Thoracic aorta (tissue), 2 donors: Measurements from ENCODE around the gene CRY2. TPM values are rescaled to one million over a fixed set of nuclear protein-coding genes. Genes with fewer than 3 reads are reported as not detected.

ENCODE experiments used
- ATAC-seq: fragments of 150-250 bp; one replicate; pipeline ENCODE4 v1.8.0; 2017; ENCODE audit warnings: low read depth; ENCODE audit not compliant: insufficient number of reproducible peaks, low FRiP score
- DNase-seq: peaks from one replicate; pipeline ENCODE4 v3.0.0-alpha.2; 2020; ENCODE audit warnings: low spot score
- H3K27ac ChIP-seq, 2 donors: fragments of 200-600 bp; sonication (generic); 1 replicate in 1 of 2; 2 replicates in 1 of 2; pipeline ENCODE4 v1.5.1; 2016; ENCODE audit warnings: mild to moderate bottlenecking in 2 of 2, moderate library complexity in 2 of 2
- H3K27me3 ChIP-seq: fragments of 200-600 bp; sonication (generic); replicated peaks from 2 replicates; pipeline ENCODE4 v1.6.0; 2016; ENCODE audit warnings: mild to moderate bottlenecking; ENCODE audit not compliant: insufficient read depth
- H3K36me3 ChIP-seq: fragments of 200-600 bp; sonication (generic); one replicate; pipeline ENCODE4 v1.5.1; 2016
- H3K4me1 ChIP-seq, 2 donors: fragments of 200-600 bp; sonication (generic); 1 replicate in 1 of 2; 2 replicates in 1 of 2; pipeline versions ENCODE4 v1.5.1 to v1.6.0; 2016; ENCODE audit warnings: low read depth in 2 of 2, mild to moderate bottlenecking in 1 of 2; ENCODE audit not compliant: control insufficient read depth in 1 of 2
- H3K4me3 ChIP-seq: fragments of 200-600 bp; sonication (generic); 2 replicates; pipeline ENCODE4 v1.5.1; 2016; ENCODE audit warnings: mild to moderate bottlenecking
- H3K9me3 ChIP-seq: fragments of 200-600 bp; sonication (generic); 2 replicates; pipeline ENCODE4 v1.5.1; 2016
- CTCF ChIP-seq: fragments of 200-600 bp; sonication (generic); IDR thresholded peaks from one replicate; pipeline ENCODE4 v1.5.1; 2019; ENCODE audit warnings: antibody characterized with exemption
- total RNA-seq, 2 donors: library from RNA; depleted of rRNA; stranded (reverse); fragments of >200 nt; gene quantifications; one replicate each; pipeline versions ENCODE4 v1.1.0 to v1.2.3, GENCODE V29; 2016

Gene CRY2
- total RNA-seq, 2 donors from 2014 or later: 41.2 to 54.4 TPM

GRCh38 chr11:45918962-45919675 is 71.8 kb downstream of the CRY2 start:
- Histone ChIP-seq H3K27me3 (peaks cover 6% of the 10 kb centered on the region), H3K36me3 (peaks cover 16% of the 10 kb centered on the region), H3K9me3 (no peaks in the 10 kb centered on the region), H3K4me3 (peak overlapping the region; percentile 86), H3K4me1 (peaks cover 14 to 32% of the 10 kb centered on the region in 2 donors), H3K27ac (peak overlapping the region in 1 of 2 donors; percentile 86)
- DNase-seq (no peak), ATAC-seq (no peak)
- TF ChIP-seq CTCF: no peak

GRCh38 chr11:45919806-45920530 is 72.7 kb downstream of the CRY2 start:
- DNase-seq (no peak), ATAC-seq (no peak)
- no peaks in the 10 kb centered on the region for H3K9me3 ChIP-seq
- no peak overlapping the region for H3K27ac ChIP-seq
- H3K27me3 ChIP-seq: peaks cover 6% of the 10 kb centered on the region
- no peak overlapping the region for H3K4me3 ChIP-seq
- peaks cover 14 to 32% of the 10 kb centered on the region in 2 donors for H3K4me1 ChIP-seq
- peaks cover 10% of the 10 kb centered on the region for H3K36me3 ChIP-seq
- no peak for TF ChIP-seq CTCF

- Histone ChIP-seq H3K4me1 (peaks cover 14 to 32% of the 10 kb centered on the region in 2 donors), H3K4me3 (no peak overlapping the region), H3K36me3 (peaks cover 2% of the 10 kb centered on the region), H3K27me3 (peaks cover 6% of the 10 kb centered on the region), H3K9me3 (no peaks in the 10 kb centered on the region), H3K27ac (no peak overlapping the region)
- ATAC-seq (no peak), DNase-seq (no peak)
- TF ChIP-seq CTCF: no peak
Observed at GRCh38 chr11:45920531-45921477, 73.5 kb downstream of the CRY2 start.

- H3K4me3 ChIP-seq: peak overlapping the region; percentile 57
- DNase-seq: no peak
- TF ChIP-seq CTCF: no peak
- H3K36me3 ChIP-seq: no peaks in the 10 kb centered on the region
- H3K27ac ChIP-seq: no peak overlapping the region
- no peak for ATAC-seq
- no peaks in the 10 kb centered on the region for H3K9me3 ChIP-seq
- H3K4me1 ChIP-seq: peaks cover 12 to 23% of the 10 kb centered on the region in 2 donors
- H3K27me3 ChIP-seq: peaks cover 6% of the 10 kb centered on the region
Observed at GRCh38 chr11:45921561-45922424, 74.5 kb downstream of the CRY2 start.
